Activated gamma-delta T cell treated with anti-CD3 and anti-CD28 coated beads, Interleukin-2, amount 50 U/mL, for 16 hours (primary cell): Measurements from ENCODE around the gene ADGRF1.
"Not testable (repeated sequence)": the region's sequence is repeated elsewhere in the genome, so short reads cannot be mapped to it uniquely, and the experiment has no call there.

Experiments
- DNase-seq: peaks from one replicate; pipeline ENCODE4 v3.0.0-alpha.2; 2020; ENCODE audit warnings: low read depth

The ADGRF1 gene

GRCh38 chr6:47022191-47022590, 19.9 kb downstream of the ADGRF1 start:
- DNase-seq: no peak

- no peak for DNase-seq
Measured at GRCh38 chr6:47019941-47020340, 22.2 kb downstream of the ADGRF1 start.

- DNase-seq: no peak
Measured at GRCh38 chr6:47016909-47017308, 25.2 kb downstream of the ADGRF1 start.

- no peak for DNase-seq
Measured at GRCh38 chr6:47016261-47016660, 25.9 kb downstream of the ADGRF1 start.

GRCh38 chr6:47014401-47014800, 27.7 kb downstream of the ADGRF1 start:
- DNase-seq: no peak

- no peak for DNase-seq
Measured at GRCh38 chr6:47009583-47009982, 32.5 kb downstream of the ADGRF1 start.

GRCh38 chr6:47008397-47008763, 33.8 kb downstream of the ADGRF1 start:
- DNase-seq: no peak

- no peak for DNase-seq
Measured at GRCh38 chr6:47007657-47008396, 34.3 kb downstream of the ADGRF1 start.

- no peak for DNase-seq
Measured at GRCh38 chr6:47005486-47005885, 36.6 kb downstream of the ADGRF1 start.

GRCh38 chr6:47004463-47004862, 37.7 kb downstream of the ADGRF1 start:
- no peak for DNase-seq

GRCh38 chr6:47000842-47001241, 41.3 kb downstream of the ADGRF1 start:
- no peak for DNase-seq

GRCh38 chr6:46998436-46999017, 43.6 kb downstream of the ADGRF1 start:
- DNase-seq: no peak

GRCh38 chr6:46997646-46998045, 44.5 kb downstream of the ADGRF1 start:
- no peak for DNase-seq

GRCh38 chr6:46996860-46997641, 45.1 kb downstream of the ADGRF1 start:
- DNase-seq: no peak

- no peak for DNase-seq
Measured at GRCh38 chr6:46994933-46995332, 47.2 kb downstream of the ADGRF1 start.

GRCh38 chr6:46993846-46994245, 48.3 kb downstream of the ADGRF1 start:
- no peak for DNase-seq

GRCh38 chr6:46992391-46992790, 49.7 kb downstream of the ADGRF1 start:
- DNase-seq: not testable (repeated sequence)

GRCh38 chr6:46990818-46991510, 51.2 kb downstream of the ADGRF1 start:
- DNase-seq: not testable (repeated sequence)

- no peak for DNase-seq
Measured at GRCh38 chr6:46990031-46990644, 52.0 kb downstream of the ADGRF1 start.

- DNase-seq: no peak
Measured at GRCh38 chr6:46989398-46989797, 52.7 kb downstream of the ADGRF1 start.

GRCh38 chr6:46985943-46986342, 56.2 kb downstream of the ADGRF1 start:
- no peak for DNase-seq

- no peak for DNase-seq
Measured at GRCh38 chr6:46983007-46983411, 59.1 kb downstream of the ADGRF1 start.
